ENCODE measurements around the gene BUD31. TPM values are rescaled to one million over a fixed set of nuclear protein-coding genes. Genes with fewer than 3 reads are reported as not detected.
"Not testable (repeated sequence)": the region's sequence is repeated elsewhere in the genome, so short reads cannot be mapped to it uniquely, and the experiment has no call there.

The BUD31 gene
- polyA plus RNA-seq, 1 donor: 109 TPM

GRCh38 chr7:99379043-99379577, 29.7 kb upstream of the BUD31 start:
- no peak for DNase-seq

DNA sequence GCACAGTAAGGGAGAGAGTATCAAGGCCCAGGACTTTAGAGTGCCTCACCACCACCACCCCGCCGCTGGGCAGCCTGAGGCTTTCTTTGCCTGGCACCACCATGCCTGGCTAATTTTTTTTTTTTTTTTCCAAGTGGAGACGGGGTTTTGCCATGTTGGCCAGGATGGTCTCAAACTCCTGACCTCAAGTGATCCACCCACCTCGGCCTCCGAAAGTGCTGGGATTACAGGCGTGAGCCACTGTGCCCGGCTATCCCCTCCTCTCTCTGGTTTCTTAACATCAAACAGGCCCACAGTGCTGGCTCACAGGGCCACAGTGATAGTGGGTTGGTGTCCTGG, 29.1 kb upstream of the BUD31 start:
- DNase-seq: not testable (repeated sequence)

DNA sequence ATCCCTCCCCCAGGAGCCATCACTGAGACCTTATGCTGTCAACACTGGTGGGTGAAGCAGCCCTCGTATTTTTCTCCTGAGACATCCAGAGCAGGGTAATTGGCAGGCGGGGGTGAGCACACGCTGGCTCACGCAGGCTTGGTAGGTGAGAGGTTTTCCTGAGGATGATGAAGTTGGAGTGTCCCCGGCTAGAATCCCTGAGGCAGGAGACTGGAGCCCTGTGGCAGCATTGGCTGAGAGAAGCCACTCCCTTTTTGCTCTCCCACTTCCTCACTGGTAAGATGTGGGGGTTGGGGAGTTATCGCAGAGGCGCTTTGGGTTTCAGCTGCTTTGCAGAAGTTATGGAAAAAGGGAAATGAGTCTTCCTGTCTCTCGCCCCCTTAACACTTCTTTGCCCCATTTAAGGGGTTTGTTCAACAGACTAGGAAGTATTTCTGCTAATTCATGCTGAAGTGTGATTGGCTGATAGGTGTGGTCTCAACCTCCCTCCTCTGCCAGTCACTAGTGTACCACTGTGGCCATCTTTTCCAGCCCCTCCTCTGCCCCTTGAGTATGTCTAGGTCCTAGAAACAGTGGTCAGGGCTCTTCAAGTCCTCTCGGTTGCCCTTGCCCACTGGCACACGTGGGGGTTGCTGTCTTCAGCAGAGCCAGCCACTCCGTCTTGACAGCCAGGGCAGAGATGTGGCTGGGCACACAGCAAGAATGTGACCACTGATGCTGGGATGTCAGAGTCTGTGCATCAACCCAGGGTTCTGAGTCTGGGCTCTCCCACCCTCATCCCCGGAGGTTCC, 28.5 kb upstream of the BUD31 start:
- DNase-seq: no peak

DNA sequence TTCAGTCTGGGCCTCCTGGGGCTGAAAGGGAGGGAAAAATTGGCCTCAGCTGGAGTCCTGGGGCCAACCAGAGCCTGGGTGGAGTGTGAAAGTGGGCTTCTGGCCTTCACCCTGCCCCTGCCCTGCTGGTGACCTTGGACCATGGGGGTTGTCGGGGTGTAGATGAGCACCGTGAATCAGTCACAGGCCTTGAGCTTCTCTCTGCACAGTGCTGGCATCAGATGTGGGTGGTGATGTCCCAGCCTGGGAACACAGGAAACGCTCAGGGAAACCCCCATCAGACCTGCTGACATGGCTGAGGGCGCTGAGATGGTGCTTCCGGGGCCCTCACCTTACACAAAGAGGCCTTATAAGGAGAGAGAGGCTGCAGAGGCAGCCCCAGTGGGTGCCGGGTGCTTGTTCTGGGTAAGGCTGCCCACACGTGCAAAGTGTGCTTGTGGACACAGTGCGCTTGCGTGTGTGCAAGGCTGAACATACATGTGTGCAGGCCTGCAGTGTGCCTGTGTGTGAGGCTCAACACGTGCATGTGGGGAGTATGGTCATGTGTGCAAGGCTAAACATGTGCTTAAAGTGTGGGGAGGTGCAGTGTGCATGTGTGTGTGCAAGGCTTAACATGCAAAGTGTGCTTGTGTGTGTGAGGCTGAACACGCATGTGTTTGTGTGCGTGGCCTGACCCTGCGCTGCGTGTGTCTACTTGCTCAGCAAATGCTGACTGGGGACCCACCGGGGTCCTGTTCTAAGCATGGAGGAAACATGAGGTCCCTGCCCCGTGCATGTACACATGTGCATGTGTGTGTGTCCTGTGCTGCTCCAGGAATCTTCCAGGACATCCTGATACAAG, 27.7 kb upstream of the BUD31 start:
- no peak for DNase-seq

GRCh38 chr7:99381664-99382075, 27.1 kb upstream of the BUD31 start:
- no peak for DNase-seq

GRCh38 chr7:99383203-99383602, 25.6 kb upstream of the BUD31 start:
- DNase-seq: no peak

GRCh38 chr7:99383791-99384370, 24.9 kb upstream of the BUD31 start:
- DNase-seq: no peak

DNA sequence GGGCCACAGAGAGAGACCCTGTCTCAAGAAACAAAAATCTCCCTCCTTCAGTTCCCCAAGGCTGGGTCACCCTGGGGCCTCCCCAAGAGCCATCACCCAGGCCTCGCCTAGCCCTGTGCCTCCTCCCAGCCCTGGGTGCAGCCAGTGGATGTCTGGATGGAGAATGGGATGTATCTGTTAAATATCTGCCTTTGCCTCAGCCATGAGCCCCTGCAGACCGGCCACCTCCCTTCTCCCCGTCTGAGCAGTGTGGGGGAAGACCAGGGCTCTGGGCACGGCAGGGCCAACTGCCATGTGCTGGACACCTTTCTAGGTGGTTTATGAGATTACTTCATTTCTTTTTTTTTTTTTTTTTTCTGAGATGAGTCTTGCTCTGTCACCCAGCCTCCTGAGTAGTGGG, 24.2 kb upstream of the BUD31 start:
- no peak for DNase-seq

DNA sequence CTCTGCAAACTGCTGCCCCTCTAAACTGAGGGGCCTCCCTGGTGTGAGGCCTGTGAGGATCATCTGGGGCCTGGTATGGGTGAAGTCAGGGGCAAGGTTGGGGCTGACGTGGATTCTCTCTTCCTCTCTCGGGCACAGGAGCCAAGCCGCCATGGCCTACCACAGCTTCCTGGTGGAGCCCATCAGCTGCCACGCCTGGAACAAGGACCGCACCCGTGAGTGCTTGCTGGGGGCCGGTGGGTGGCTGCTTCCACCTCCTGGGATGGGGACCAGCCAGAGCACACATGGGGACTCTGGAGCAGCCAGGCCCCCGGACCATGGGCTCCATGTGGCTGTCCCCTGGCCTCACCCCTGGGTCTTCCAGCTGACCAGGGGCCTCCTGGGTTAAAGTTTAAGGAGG, 23.2 kb upstream of the BUD31 start:
- DNase-seq: no peak

DNA sequence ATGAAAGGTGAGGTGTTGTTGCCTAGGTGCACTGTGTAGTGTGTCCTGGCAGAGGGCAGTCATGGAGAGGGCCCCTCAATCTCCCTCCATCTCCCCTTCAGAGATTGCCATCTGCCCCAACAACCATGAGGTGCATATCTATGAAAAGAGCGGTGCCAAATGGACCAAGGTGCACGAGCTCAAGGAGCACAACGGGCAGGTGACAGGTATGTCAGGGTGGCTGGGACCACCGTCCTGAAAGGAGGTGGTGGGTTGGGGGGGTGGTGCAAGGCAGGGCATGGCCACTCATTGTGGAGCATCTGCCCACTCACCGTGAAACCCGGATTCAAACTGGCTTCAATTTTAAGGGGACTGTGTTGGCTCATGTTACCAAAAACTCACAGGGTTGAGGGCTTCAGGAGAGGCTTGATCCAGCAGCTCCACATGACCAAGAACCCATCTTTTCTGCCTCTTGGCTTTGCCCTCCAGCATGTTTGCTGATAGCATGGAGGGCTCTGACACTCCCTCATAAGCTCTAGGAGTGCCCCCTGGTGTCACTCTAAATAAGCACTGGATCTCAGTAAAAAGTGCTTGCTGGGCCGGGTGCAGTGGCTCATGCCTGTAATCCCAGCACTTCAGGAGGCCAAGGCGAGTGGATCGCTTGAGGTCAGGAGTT, 22.1 kb upstream of the BUD31 start:
- DNase-seq: no peak

DNA sequence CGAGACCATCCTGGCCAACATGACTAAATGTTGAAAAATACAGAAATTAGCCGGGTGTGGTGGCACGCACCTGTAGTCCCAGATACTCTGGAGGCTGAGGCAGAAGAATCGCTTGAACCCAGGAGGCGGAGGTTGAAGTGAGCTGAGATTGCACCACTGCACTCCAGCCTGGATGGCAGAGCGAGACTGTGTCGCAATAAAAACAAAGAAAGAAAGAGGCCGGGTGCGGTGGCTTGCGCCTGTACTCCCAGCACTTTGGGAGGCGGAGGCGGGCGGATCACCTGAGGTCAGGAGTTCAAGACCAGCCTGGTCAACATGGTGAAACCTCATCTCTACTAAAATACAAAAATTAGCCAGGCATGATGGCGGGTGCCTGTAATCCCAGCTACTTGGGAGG, 21.5 kb upstream of the BUD31 start:
- DNase-seq: not testable (repeated sequence)

DNA sequence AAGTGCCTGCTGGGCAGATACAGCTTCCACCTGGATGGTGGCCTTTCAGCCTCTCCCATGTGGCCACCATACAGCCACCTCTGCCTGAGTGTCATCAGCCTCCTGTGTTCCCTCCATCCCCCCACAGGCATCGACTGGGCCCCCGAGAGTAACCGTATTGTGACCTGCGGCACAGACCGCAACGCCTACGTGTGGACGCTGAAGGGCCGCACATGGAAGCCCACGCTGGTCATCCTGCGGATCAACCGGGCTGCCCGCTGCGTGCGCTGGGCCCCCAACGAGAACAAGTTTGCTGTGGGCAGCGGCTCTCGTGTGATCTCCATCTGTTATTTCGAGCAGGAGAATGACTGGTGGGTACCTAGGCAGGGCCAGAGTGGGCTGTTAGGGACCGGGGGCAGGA, 20.9 kb upstream of the BUD31 start:
- no peak for DNase-seq

DNA sequence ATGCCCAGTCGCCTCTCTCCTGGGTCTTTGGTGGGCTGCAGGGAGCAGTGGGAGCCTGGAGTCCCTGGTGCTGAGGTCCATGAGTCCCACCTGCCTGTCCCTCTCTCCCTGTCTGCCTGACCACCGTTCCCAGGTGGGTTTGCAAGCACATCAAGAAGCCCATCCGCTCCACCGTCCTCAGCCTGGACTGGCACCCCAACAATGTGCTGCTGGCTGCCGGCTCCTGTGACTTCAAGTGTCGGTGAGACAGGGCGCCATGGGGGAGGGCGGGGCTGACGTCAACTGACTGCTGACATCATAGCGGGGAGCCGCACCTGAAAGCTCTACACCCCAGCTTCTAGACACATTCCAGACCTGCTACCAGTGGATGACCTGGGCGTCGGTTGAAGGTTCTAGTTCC, 19.0 kb upstream of the BUD31 start:
- no peak for DNase-seq

DNA sequence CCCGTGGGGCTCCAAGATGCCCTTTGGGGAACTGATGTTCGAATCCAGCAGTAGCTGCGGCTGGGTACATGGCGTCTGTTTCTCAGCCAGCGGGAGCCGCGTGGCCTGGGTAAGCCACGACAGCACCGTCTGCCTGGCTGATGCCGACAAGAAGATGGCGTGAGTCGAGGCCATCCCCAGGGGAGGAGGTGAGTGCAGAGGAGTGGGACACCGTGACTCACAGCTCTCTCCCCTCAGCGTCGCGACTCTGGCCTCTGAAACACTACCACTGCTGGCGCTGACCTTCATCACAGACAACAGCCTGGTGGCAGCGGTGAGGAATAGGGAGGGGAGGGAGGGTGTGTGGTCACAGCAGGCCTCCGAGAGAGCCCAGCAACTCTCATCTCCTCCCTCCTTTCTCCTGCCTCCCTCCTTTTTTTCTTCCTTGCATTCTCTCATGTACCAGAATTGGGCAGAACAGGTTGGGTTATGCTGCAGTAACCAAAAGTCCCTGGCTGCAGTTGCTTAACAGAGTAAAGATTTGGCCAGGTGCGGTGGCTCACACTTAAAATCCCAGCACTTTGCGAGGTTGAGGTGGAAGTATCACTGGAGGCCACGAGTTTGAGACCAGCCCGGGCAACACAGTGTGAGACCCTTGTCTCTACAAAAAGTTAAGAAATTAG, 17.7 kb upstream of the BUD31 start:
- DNase-seq: no peak

DNA sequence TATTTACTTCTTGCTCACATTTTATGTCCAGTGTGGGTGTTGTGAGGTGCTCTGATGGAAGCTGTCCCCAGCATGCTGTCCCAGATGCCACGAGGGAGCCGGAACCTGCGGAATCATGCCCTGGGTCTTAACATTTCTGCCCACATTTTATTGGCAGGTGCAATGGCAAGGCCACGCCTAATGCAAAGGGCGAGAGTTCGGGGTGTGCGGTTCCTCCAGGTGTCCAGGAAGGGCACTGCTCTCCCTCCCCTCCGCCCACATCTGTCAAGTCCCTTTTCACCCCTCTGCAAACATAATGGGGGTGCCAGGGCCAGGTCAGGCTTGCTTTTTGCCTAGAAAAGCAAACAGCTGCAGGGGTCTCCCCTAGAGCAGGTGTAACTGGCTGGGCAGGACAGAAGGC, 16.7 kb upstream of the BUD31 start:
- DNase-seq: no peak

GRCh38 chr7:99392659-99393354, 16.0 kb upstream of the BUD31 start:
- DNase-seq: no peak

- DNase-seq: no peak
Observed at GRCh38 chr7:99393355-99394187, 15.2 kb upstream of the BUD31 start.

DNA sequence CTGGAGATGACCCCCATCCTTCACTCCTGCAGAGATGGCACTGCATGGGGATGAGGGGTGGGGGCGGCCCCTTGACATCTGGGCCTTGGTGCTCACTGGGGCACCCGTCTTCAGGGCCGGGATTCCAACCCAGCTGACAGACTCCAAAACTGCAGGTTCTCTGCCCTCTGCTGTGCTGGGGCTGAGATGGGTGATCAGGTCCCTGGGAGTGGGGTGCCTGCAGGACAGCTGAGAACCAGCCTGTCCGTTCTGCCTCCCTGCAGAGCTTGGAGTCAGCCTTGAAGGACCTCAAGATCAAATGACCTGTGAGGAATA, 14.6 kb upstream of the BUD31 start:
- no peak for DNase-seq

GRCh38 chr7:99395616-99396327, 13.0 kb upstream of the BUD31 start:
- DNase-seq: no peak

All from left kidney (tissue), 2 donors.